ENCODE data around the gene GOLM1. TPM values are rescaled to one million over a fixed set of nuclear protein-coding genes. Genes with fewer than 3 reads are reported as not detected.

The GOLM1 gene
- total and polyA plus RNA-seq, 2 of the 13 experiments (the other 11 are each of a cell fraction or from before 2014, with no cell fraction given), result 0.20 to 0.30 TPM

DNA sequence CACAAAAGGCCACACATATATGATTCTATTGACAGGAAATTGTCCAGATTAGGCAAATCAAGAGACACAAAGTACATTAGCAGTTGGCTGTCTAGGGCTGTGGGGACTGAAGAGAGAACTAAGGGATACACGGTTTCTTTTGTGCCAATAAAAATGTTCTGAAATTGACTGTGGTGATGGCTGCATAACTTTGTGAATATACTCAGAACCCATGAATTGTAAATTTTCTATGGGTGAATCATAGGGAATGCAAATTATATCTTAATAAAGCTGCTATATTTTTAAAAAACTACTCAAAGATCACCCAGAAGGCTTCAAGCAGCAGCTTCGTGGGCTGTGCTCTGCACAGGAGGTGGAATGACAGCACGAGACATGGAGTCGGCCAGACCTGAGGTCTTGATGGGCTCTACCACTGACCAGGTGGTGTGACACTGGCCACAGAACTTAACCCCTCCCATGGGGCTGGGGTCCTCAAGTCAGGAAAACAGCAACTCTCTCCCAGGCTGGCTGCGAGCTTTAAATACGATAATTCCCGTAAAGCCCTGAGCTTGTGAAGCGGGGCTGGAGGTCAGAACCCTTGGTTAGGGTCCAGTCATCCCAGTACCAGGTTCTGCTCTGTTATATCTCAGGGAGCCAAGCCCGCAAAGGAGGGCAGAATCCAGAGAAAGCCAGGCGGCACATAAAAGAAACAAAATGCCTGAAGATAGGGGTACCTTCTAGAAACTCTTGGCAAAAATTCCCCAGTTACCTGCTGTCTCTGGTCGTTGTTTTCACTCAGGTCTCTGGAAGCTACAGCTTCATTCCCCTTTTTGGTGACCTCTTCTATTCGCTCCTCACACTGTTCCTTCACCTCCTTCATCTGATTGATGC lies 59.1 kb downstream of the GOLM1 start:
- DNase-seq (ENCODE audit: low spot score), result no peak
- BruUV-seq (replicated peaks), result no TSS peak
- FAIRE-seq, result no peak
- no peak for ATAC-seq
- H2AFZ ChIP-seq (ENCODE audit: low read length), result no peak overlapping the region
- CTCF ChIA-PET (ENCODE audit: low intra/inter-chr PET ratio, low total read pairs), result no interaction called here
- H3K79me2 ChIP-seq (ENCODE audit: insufficient read depth, low read length), result no peaks in the 10 kb centered on the region
- H3K4me1 ChIP-seq (ENCODE audit: insufficient read depth, low read length), result no peaks in the 10 kb centered on the region
- POLR2A ChIA-PET, result no interaction called here
- no peaks in the 10 kb centered on the region; a peak in 1 of 5 replicates for H3K27me3 ChIP-seq (ENCODE audit: control insufficient read depth in 1 of 2, insufficient read depth in 2 of 2, low read length in 2 of 2)
- H3K9me3 ChIP-seq (ENCODE audit: low read length), result no peaks in the 10 kb centered on the region
- H3K9ac ChIP-seq (ENCODE audit: insufficient read depth, low read depth, low read length), result no peak overlapping the region
- in situ Hi-C loops (cut with HindIII; ENCODE audit: extremely low pct_ligation_motif_present, low pct_unique_long_range_greater_than_20kb) (no loop called here), intact Hi-C loops (cut with micrococcal nuclease; ENCODE audit: unreplicated experiment) (no loop called here)
- H3K4me2 ChIP-seq (ENCODE audit: low read depth, low read length), result no peak overlapping the region
- H3K36me3 ChIP-seq (replicated peaks in 1 of 2; ENCODE audit: control insufficient read depth in 1 of 2, insufficient read depth in 2 of 2, low read length in 2 of 2), result no peaks in the 10 kb centered on the region
- no peak overlapping the region for H3K27ac ChIP-seq (ENCODE audit: extremely low read length, insufficient read depth, low read length)
- no peak overlapping the region for H3K4me3 ChIP-seq (replicated peaks in 1 of 3; ENCODE audit: insufficient read depth in 1 of 3, low read depth in 2 of 3, low read length in 3 of 3)
- WGBS (ENCODE audit: low lambda C conversion rate), result 70% methylated on average over 8 of the region's 12 CpGs
- peaks cover 2% of the 10 kb centered on the region; the same call in 1 of the 2 replicates for H4K20me1 ChIP-seq (ENCODE audit: insufficient read depth, low read length)
- TF ChIP-seq ZNF878 (CRISPR knock-in tag; IDR thresholded peaks at IDR 0.05) (no peak), ZC3H13 (CRISPR knock-in tag; IDR thresholded peaks at IDR 0.05) (no peak), SMAD9 (CRISPR knock-in tag; IDR thresholded peaks at IDR 0.05) (no peak), SOX5 (CRISPR knock-in tag; IDR thresholded peaks at IDR 0.05; ENCODE audit: borderline replicate concordance) (no peak), HMG20A (CRISPR knock-in tag; IDR thresholded peaks at IDR 0.05; ENCODE audit: borderline replicate concordance) (no peak), KDM1A (CRISPR knock-in tag; IDR thresholded peaks at IDR 0.05) (no peak), ZNF430 (CRISPR knock-in tag; IDR thresholded peaks at IDR 0.05) (no peak), NFYB (CRISPR knock-in tag; IDR thresholded peaks at IDR 0.05) (no peak), SATB2 (CRISPR knock-in tag; IDR thresholded peaks at IDR 0.05) (no peak), KMT2B (CRISPR knock-in tag; IDR thresholded peaks at IDR 0.05) (no peak), ZNF180 (CRISPR knock-in tag; IDR thresholded peaks at IDR 0.05; ENCODE audit: borderline replicate concordance, low read depth) (no peak), ZNF225 (CRISPR knock-in tag; IDR thresholded peaks at IDR 0.05) (no peak), SRF (IDR thresholded peaks at IDR 0.05; ENCODE audit: low read depth, low read length) (no peak)
- TF ChIP-seq, protein P1, sequence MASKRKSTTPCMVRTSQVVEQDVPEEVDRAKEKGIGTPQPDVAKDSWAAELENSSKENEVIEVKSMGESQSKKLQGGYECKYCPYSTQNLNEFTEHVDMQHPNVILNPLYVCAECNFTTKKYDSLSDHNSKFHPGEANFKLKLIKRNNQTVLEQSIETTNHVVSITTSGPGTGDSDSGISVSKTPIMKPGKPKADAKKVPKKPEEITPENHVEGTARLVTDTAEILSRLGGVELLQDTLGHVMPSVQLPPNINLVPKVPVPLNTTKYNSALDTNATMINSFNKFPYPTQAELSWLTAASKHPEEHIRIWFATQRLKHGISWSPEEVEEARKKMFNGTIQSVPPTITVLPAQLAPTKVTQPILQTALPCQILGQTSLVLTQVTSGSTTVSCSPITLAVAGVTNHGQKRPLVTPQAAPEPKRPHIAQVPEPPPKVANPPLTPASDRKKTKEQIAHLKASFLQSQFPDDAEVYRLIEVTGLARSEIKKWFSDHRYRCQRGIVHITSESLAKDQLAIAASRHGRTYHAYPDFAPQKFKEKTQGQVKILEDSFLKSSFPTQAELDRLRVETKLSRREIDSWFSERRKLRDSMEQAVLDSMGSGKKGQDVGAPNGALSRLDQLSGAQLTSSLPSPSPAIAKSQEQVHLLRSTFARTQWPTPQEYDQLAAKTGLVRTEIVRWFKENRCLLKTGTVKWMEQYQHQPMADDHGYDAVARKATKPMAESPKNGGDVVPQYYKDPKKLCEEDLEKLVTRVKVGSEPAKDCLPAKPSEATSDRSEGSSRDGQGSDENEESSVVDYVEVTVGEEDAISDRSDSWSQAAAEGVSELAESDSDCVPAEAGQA (IDR thresholded peaks at IDR 0.05; ENCODE audit: low read depth), result no peak
- TF ChIP-seq, protein P1 (CRISPR knock-in tag; IDR thresholded peaks at IDR 0.05; ENCODE audit: borderline replicate concordance), result no peak
- TF ChIP-seq, protein P2, sequence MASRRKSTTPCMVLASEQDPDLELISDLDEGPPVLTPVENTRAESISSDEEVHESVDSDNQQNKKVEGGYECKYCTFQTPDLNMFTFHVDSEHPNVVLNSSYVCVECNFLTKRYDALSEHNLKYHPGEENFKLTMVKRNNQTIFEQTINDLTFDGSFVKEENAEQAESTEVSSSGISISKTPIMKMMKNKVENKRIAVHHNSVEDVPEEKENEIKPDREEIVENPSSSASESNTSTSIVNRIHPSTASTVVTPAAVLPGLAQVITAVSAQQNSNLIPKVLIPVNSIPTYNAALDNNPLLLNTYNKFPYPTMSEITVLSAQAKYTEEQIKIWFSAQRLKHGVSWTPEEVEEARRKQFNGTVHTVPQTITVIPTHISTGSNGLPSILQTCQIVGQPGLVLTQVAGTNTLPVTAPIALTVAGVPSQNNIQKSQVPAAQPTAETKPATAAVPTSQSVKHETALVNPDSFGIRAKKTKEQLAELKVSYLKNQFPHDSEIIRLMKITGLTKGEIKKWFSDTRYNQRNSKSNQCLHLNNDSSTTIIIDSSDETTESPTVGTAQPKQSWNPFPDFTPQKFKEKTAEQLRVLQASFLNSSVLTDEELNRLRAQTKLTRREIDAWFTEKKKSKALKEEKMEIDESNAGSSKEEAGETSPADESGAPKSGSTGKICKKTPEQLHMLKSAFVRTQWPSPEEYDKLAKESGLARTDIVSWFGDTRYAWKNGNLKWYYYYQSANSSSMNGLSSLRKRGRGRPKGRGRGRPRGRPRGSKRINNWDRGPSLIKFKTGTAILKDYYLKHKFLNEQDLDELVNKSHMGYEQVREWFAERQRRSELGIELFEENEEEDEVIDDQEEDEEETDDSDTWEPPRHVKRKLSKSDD (CRISPR knock-in tag; IDR thresholded peaks at IDR 0.05; ENCODE audit: low read depth), result no peak
- TF ChIP-seq, protein P3, sequence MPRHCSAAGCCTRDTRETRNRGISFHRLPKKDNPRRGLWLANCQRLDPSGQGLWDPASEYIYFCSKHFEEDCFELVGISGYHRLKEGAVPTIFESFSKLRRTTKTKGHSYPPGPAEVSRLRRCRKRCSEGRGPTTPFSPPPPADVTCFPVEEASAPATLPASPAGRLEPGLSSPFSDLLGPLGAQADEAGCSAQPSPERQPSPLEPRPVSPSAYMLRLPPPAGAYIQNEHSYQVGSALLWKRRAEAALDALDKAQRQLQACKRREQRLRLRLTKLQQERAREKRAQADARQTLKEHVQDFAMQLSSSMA (CRISPR knock-in tag; IDR thresholded peaks at IDR 0.05), result no peak
